Nephron (organoid): ENCODE measurements around the gene POMT1.

Experiments used
- H3K27ac Mint-ChIP-seq, 3 experiments: 2 replicates each; pipeline ENCODE4 v1.8.0; 2020; ENCODE audit warnings: mixed read lengths in 3 of 3, mild to moderate bottlenecking in 2 of 3, moderate library complexity in 1 of 3
- H3K27me3 Mint-ChIP-seq: 2 replicates; pipeline ENCODE4 v1.8.0; 2021; ENCODE audit warnings: low read depth, mild to moderate bottlenecking, moderate library complexity, mixed read lengths
- H3K36me3 Mint-ChIP-seq: 2 replicates; pipeline ENCODE4 v1.8.0; 2020; ENCODE audit warnings: low read depth, mixed read lengths
- H3K4me1 Mint-ChIP-seq: 2 replicates; pipeline ENCODE4 v1.8.0; 2020; ENCODE audit warnings: mixed read lengths
- H3K4me3 Mint-ChIP-seq, 3 experiments: 2 replicates each; pipeline ENCODE4 v1.8.0; 2020; ENCODE audit warnings: mild to moderate bottlenecking in 3 of 3, mixed read lengths in 3 of 3, moderate library complexity in 2 of 3
- H3K9me3 Mint-ChIP-seq: 2 replicates; pipeline ENCODE4 v1.8.0; 2020; ENCODE audit warnings: mixed read lengths
- CTCF ChIP-seq, 3 experiments: fragments of 200-600 bp; sonication (generic); IDR thresholded peaks; one replicate each; pipeline ENCODE4 v1.5.0; 2021; ENCODE audit warnings: antibody characterized with exemption in 3 of 3; ENCODE audit not compliant: unreplicated experiment in 3 of 3

The POMT1 gene

GRCh38 chr9:131496844-131497405 lies 5.8 kb upstream of the POMT1 start:
- H3K36me3 Mint-ChIP-seq: peaks cover 75% of the 10 kb centered on the region
- no peak overlapping the region for H3K4me3 Mint-ChIP-seq
- no peaks in the 10 kb centered on the region for H3K4me1 Mint-ChIP-seq
- no peak for TF ChIP-seq CTCF (IDR thresholded peaks at IDR 0.05; ENCODE audit: unreplicated experiment in 3 of 3)
- peak overlapping the region in 1 of 3 experiments; percentile 50 for H3K27ac Mint-ChIP-seq
- no peaks in the 10 kb centered on the region for H3K27me3 Mint-ChIP-seq
- H3K9me3 Mint-ChIP-seq: no peaks in the 10 kb centered on the region

- H3K27ac Mint-ChIP-seq: no peak overlapping the region
- H3K4me3 Mint-ChIP-seq: peak overlapping the region; percentile 27 to 58 (median 57)
- H3K27me3 Mint-ChIP-seq: no peaks in the 10 kb centered on the region
- TF ChIP-seq CTCF (IDR thresholded peaks at IDR 0.05; ENCODE audit: unreplicated experiment in 3 of 3): no peak
- peaks cover 52% of the 10 kb centered on the region for H3K36me3 Mint-ChIP-seq
- no peaks in the 10 kb centered on the region for H3K9me3 Mint-ChIP-seq
- H3K4me1 Mint-ChIP-seq: peaks cover 10% of the 10 kb centered on the region
Observed at GRCh38 chr9:131499254-131499767, 3.4 kb upstream of the POMT1 start.

GRCh38 chr9:131500377-131500776 lies 2.3 kb upstream of the POMT1 start:
- Mint-ChIP-seq H3K27ac (peak overlapping the region in 1 of 3 experiments; percentile 17), H3K36me3 (peaks cover 48% of the 10 kb centered on the region), H3K4me3 (peak overlapping the region; percentile 61 to 81 (median 72)), H3K27me3 (no peaks in the 10 kb centered on the region), H3K9me3 (no peaks in the 10 kb centered on the region), H3K4me1 (peaks cover 13% of the 10 kb centered on the region)
- TF ChIP-seq CTCF (IDR thresholded peaks at IDR 0.05; ENCODE audit: unreplicated experiment in 3 of 3): no peak

- no peak for TF ChIP-seq CTCF (IDR thresholded peaks at IDR 0.05; ENCODE audit: unreplicated experiment in 3 of 3)
- H3K27ac Mint-ChIP-seq: peak overlapping the region; percentile 37 to 68 (median 49)
- peak overlapping the region; percentile 81 to 90 (median 89) for H3K4me3 Mint-ChIP-seq
- no peaks in the 10 kb centered on the region for H3K27me3 Mint-ChIP-seq
- no peaks in the 10 kb centered on the region for H3K9me3 Mint-ChIP-seq
- peaks cover 13% of the 10 kb centered on the region for H3K4me1 Mint-ChIP-seq
- H3K36me3 Mint-ChIP-seq: peaks cover 45% of the 10 kb centered on the region
Observed at GRCh38 chr9:131500939-131501541, 1.7 kb upstream of the POMT1 start.

- Mint-ChIP-seq H3K4me3 (peak overlapping the region; percentile 90 to 93 (median 93)), H3K4me1 (peaks cover 13% of the 10 kb centered on the region), H3K27ac (peak overlapping the region in 2 of 3 experiments; percentile 57 to 62), H3K27me3 (no peaks in the 10 kb centered on the region), H3K36me3 (peaks cover 40% of the 10 kb centered on the region), H3K9me3 (no peaks in the 10 kb centered on the region)
- no peak for TF ChIP-seq CTCF (IDR thresholded peaks at IDR 0.05; ENCODE audit: unreplicated experiment in 3 of 3)
Observed at GRCh38 chr9:131503626-131504465, 1.1 kb downstream of the POMT1 start.
